GM06990 (cell line): ENCODE data around the gene AK5.
"Not testable (repeated sequence)": the region's sequence is repeated elsewhere in the genome, so short reads cannot be mapped to it uniquely, and the experiment has no call there.

Experiments
- DNase-seq: peaks from one replicate; pipeline ENCODE4 v3.0.0-alpha.2; 2011; ENCODE audit not compliant: insufficient read length; ENCODE audit errors: extremely low read depth
- H3K27me3 ChIP-seq: replicated peaks from 2 replicates; pipeline ENCODE4 v1.6.0; 2011; ENCODE audit warnings: low read length; ENCODE audit not compliant: control insufficient read depth, insufficient read depth
- H3K36me3 ChIP-seq: 2 replicates; pipeline ENCODE4 v1.5.1; 2011; ENCODE audit warnings: low read length; ENCODE audit not compliant: control insufficient read depth, insufficient read depth
- H3K4me3 ChIP-seq: replicated peaks from 2 replicates; pipeline ENCODE4 v1.5.1; 2011; ENCODE audit warnings: low read depth, mild to moderate bottlenecking, control low read depth, low read length
- TF ChIP-seq, protein P1 (sequence below): IDR thresholded peaks from 2 replicates; pipeline ENCODE4 v1.5.1; 2011; ENCODE audit warnings: low read length, control low read depth, mild to moderate bottlenecking, inconsistent platforms; ENCODE audit not compliant: insufficient read depth, poor library complexity, severe bottlenecking

Gene AK5

DNA sequence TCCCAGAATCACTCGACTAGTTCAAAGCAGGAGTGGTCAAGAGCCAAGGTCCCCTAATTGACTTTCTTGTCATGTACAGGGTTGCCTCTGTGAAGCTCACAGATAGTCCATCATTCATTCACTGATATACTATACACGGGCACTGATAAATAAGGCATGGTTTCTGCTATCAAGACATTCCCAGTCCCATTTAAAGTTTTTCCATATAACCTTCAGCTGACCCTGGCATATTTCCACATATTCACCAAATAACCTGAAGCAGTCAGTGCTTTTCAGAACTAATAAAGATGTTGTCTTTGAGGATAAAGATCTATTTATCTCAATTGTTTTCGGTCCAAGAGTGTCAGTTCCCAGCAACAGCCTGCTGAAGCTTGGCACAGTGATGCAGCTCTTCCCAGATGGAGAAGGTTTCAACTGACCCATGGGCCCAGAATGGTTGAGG lies 227.3 kb downstream of the AK5 start:
- H3K4me3 ChIP-seq = no peak overlapping the region
- H3K27me3 ChIP-seq = no peaks in the 10 kb centered on the region; the same call in 1 of the 2 replicates
- H3K36me3 ChIP-seq = no peaks in the 10 kb centered on the region
- DNase-seq = no peak
- TF ChIP-seq, protein P1, sequence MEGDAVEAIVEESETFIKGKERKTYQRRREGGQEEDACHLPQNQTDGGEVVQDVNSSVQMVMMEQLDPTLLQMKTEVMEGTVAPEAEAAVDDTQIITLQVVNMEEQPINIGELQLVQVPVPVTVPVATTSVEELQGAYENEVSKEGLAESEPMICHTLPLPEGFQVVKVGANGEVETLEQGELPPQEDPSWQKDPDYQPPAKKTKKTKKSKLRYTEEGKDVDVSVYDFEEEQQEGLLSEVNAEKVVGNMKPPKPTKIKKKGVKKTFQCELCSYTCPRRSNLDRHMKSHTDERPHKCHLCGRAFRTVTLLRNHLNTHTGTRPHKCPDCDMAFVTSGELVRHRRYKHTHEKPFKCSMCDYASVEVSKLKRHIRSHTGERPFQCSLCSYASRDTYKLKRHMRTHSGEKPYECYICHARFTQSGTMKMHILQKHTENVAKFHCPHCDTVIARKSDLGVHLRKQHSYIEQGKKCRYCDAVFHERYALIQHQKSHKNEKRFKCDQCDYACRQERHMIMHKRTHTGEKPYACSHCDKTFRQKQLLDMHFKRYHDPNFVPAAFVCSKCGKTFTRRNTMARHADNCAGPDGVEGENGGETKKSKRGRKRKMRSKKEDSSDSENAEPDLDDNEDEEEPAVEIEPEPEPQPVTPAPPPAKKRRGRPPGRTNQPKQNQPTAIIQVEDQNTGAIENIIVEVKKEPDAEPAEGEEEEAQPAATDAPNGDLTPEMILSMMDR = no peak

DNA sequence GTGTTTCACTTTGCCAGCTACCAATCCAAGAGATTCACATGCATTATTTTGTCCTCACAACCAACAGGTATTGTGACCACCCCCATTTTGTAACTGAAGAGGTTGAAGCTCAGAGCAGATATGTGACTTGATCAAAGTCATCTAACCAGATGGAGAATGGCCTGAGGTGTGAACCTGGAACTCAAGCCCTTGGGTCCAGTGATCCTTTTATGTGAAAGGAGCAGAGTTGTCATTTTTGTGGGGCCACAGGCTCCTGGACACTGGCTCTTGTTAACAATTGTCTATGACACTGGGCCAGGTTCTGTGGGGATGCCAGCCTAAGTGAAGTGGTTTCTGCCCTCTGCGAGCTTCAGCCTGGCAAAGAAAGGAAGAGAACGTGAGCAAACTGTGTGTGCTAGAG lies 228.1 kb downstream of the AK5 start:
- Histone ChIP-seq H3K4me3 (no peak overlapping the region), H3K27me3 (no peaks in the 10 kb centered on the region; the same call in none of the 2 replicates), H3K36me3 (no peaks in the 10 kb centered on the region)
- no peak for DNase-seq
- TF ChIP-seq, protein P1 = no peak

DNA sequence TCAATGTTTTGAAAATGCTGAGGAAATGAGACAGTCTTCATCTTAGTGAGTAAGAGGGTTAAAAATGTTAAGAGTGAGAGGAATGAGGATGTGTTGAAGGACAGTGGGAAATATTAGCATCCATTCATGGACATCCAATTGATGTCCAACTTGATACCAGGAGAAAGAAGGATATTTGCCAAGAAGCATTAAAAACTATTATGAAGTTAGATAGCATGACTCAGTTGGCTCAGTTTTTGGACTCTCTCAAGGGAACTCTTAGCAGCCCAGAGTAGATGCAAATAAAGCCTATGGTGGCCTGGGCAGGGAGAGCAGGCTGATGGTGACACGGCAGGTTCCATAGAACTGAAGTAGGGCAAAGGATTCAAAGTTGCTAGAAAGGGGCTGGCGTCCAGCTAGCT lies 229.6 kb downstream of the AK5 start:
- Histone ChIP-seq H3K4me3 (no peak overlapping the region), H3K36me3 (no peaks in the 10 kb centered on the region), H3K27me3 (no peaks in the 10 kb centered on the region; the same call in none of the 2 replicates)
- TF ChIP-seq, protein P1 = no peak
- DNase-seq = no peak

DNA sequence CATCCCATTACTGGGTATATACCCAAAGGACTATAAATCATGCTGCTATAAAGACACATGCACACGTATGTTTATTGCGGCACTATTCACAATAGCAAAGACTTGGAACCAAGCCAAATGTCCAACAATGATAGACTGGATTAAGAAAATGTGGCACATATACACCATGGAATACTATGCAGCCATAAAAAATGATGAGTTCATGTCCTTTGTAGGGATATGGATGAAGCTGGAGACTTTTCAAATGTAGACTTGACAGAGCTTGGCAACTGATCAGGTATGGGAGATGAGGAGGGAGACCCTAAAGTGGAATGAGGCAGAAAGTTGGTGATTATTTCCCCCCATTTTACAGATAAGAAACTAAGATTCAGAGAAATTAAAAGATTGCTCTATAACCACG lies 230.8 kb downstream of the AK5 start:
- not testable (repeated sequence) for H3K27me3 ChIP-seq, DNase-seq, H3K36me3 ChIP-seq, H3K4me3 ChIP-seq

DNA sequence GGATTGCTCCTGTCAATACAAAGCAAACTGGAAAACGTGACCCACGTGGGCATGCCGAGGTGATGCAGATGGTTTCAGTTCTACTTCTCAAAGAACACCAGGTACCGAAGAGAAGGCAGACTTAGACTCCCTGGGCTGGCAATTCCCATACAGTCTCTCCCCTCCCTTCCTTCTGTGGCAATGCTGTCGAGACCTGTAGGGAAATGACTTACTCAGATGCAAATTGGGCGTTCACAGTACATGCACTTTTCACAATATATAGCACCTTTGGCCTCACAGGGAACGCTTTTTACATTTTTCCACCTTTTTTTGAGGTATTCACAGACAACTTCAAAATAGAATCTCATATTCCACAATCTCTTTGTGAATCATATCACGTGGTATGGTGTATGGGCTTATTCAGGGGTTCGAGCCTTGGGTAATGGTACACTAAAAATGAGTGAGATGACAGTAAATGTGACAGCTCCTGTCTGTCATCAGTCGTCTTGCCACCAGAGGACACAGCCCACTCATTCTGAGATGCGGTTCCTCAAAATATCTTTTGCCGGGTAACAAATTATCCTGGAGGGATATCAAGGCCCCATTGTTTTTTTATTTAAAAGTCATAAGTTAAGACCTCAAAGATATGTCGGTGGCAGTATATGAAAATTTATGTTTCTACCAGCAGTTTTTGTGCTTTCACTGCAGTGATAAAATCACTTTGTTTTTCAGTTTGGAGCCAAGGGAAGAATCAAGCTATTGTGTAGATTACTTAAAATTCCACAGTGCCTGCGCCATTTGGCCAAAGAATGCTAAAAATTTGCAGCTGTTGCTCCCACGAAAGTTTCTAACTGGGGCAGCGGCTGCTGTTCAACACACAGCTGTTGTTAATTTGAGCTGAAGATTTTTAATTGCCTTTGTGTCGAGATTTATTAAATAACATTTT lies 232.3 kb downstream of the AK5 start:
- DNase-seq = no peak
- no peaks in the 10 kb centered on the region; the same call in none of the 2 replicates for H3K27me3 ChIP-seq
- TF ChIP-seq, protein P1 = no peak
- no peak overlapping the region for H3K4me3 ChIP-seq
- H3K36me3 ChIP-seq = no peaks in the 10 kb centered on the region

DNA sequence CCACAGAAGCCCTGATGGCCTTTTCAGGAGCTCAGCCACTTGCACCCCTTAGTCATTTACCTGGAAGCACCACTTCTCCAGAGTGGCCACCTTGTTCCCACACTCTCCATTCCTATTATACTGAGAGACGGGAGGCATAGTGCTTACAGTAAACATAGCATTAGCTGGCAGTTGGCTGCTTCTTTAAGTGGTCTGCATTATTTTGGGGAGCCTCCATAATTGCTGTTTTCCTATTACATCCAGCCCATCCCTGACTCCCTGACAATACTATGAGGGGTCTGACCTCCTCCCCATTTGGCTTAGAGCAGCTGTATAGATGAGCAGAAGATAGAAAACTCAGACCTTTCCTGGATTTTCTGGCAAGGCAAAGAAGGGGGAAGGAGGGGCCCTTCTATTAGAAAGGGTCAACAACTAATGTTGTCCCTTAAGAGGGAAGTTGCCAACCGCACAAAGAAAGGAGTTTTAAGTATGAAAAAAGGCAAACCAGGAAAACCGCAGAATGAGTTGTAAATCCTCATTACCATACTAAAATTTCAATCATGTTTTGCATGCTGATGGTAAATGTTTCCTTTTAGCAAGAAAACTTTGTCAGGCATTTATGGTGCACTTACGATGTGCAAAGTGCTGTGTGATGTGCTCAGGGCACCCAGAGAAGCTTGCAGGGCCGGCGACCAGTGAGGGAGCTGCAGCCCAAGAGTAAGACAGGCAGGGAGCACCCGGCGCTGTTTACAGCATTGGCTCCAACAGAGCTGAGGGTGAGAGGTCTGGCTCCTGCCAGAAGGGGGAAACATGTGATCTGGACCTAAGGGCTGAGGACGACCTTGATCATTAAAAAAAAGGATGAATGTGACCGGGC lies 233.3 kb downstream of the AK5 start:
- H3K27me3 ChIP-seq = no peaks in the 10 kb centered on the region; the same call in none of the 2 replicates
- no peak overlapping the region for H3K4me3 ChIP-seq
- H3K36me3 ChIP-seq = no peaks in the 10 kb centered on the region
- TF ChIP-seq, protein P1 = peak; percentile 13
- DNase-seq = no peak
